HG03520 (cell line): ENCODE measurements around the gene STBD1.
"Not testable (repeated sequence)": the region's sequence is repeated elsewhere in the genome, so short reads cannot be mapped to it uniquely, and the experiment has no call there.

Source experiments
- ATAC-seq: cut with Tn5 transposase; IDR thresholded peaks from one replicate; pipeline ENCODE4 v1.9.1; 2021; ENCODE audit warnings: mild to moderate bottlenecking, moderate library complexity; ENCODE audit not compliant: unreplicated experiment

Gene STBD1

GRCh38 chr4:76282941-76283689 lies 23.4 kb upstream of the STBD1 start:
- ATAC-seq, result no peak

- ATAC-seq, result no peak
Observed at GRCh38 chr4:76283900-76284299, 22.6 kb upstream of the STBD1 start.

- ATAC-seq, result not testable (repeated sequence)
Observed at GRCh38 chr4:76287811-76288210, 18.7 kb upstream of the STBD1 start.

- no peak for ATAC-seq
Observed at GRCh38 chr4:76292730-76293129, 13.8 kb upstream of the STBD1 start.

- no peak for ATAC-seq
Observed at GRCh38 chr4:76293772-76294171, 12.8 kb upstream of the STBD1 start.

GRCh38 chr4:76296286-76296820 lies 10.2 kb upstream of the STBD1 start:
- no peak for ATAC-seq

- no peak for ATAC-seq
Observed at GRCh38 chr4:76298227-76298626, 8.3 kb upstream of the STBD1 start.

- no peak for ATAC-seq
Observed at GRCh38 chr4:76300012-76300411, 6.5 kb upstream of the STBD1 start.

GRCh38 chr4:76301068-76301774 lies 5.3 kb upstream of the STBD1 start:
- peak; percentile 98 for ATAC-seq

- ATAC-seq, result no peak
Observed at GRCh38 chr4:76301775-76302162, 4.8 kb upstream of the STBD1 start.

GRCh38 chr4:76302826-76303438 lies 3.6 kb upstream of the STBD1 start:
- ATAC-seq, result no peak

- ATAC-seq, result no peak
Observed at GRCh38 chr4:76305033-76305687, 1.4 kb upstream of the STBD1 start.

GRCh38 chr4:76306882-76307659 lies 538 bp downstream of the STBD1 start:
- no peak for ATAC-seq

GRCh38 chr4:76307660-76308014 lies 1.1 kb downstream of the STBD1 start:
- no peak for ATAC-seq

GRCh38 chr4:76308548-76308947 lies 2.0 kb downstream of the STBD1 start:
- ATAC-seq, result no peak

GRCh38 chr4:76309939-76310550 lies 3.5 kb downstream of the STBD1 start:
- ATAC-seq, result no peak

GRCh38 chr4:76310683-76311082 lies 4.2 kb downstream of the STBD1 start:
- ATAC-seq, result no peak

GRCh38 chr4:76311896-76312331 lies 5.4 kb downstream of the STBD1 start:
- ATAC-seq, result no peak

- no peak for ATAC-seq
Observed at GRCh38 chr4:76312457-76312856, 5.9 kb downstream of the STBD1 start.

GRCh38 chr4:76313547-76313946 lies 7.0 kb downstream of the STBD1 start:
- no peak for ATAC-seq
